Measurements from ENCODE around the gene HRAS.

- no peak for TF ChIP-seq EZH2phosphoT487 (IDR thresholded peaks at IDR 0.05; ENCODE audit: borderline replicate concordance, low read length)
- TF ChIP-seq CTCF (IDR thresholded peaks at IDR 0.05; ENCODE audit: low read depth, low read length, poor library complexity, severe bottlenecking): no peak
These were observed 25.1 kb upstream of the HRAS start, which contains the start of the genes LMNTD2 and RASSF7 for GRCh38 chr11:560305-561147.

All from DOHH2 (cell line).